ENCODE results near the gene AKAP13. TPM values are rescaled to one million over a fixed set of nuclear protein-coding genes. Genes with fewer than 3 reads are reported as not detected.

Gene AKAP13
- polyA plus RNA-seq, 1 donor from 2014 or later: 10.0 TPM

GRCh38 chr15:85495544-85495943 lies 115.1 kb downstream of the AKAP13 start:
- no peaks in the 10 kb centered on the region for H3K36me3 ChIP-seq (ENCODE audit: insufficient read depth, low read length)
- no peaks in the 10 kb centered on the region for H3K9me3 ChIP-seq (ENCODE audit: low read length)
- TF ChIP-seq TAF1 (IDR thresholded peaks at IDR 0.05; ENCODE audit: low read depth) (no peak), EP300 (conservative IDR thresholded peaks at IDR 0.05; ENCODE audit: poor library complexity, severe bottlenecking) (no peak), EZH2 (IDR thresholded peaks at IDR 0.05; ENCODE audit: borderline replicate concordance, insufficient read depth, low read length, poor library complexity, severe bottlenecking) (no peak), SMC3 (conservative IDR thresholded peaks at IDR 0.05; ENCODE audit: poor library complexity) (no peak), REST (IDR thresholded peaks at IDR 0.05; ENCODE audit: borderline replicate concordance) (no peak), CTCF (IDR thresholded peaks at IDR 0.05; ENCODE audit: poor library complexity, severe bottlenecking) (no peak), MXI1 (conservative IDR thresholded peaks at IDR 0.05; ENCODE audit: poor library complexity, severe bottlenecking) (no peak)
- H3K4me3 ChIP-seq (ENCODE audit: low read length): no peak overlapping the region
- no peak overlapping the region for H2AFZ ChIP-seq (ENCODE audit: low read depth, low read length)
- H3K27me3 ChIP-seq (ENCODE audit: insufficient read depth, low read depth, low read length): no peaks in the 10 kb centered on the region
- no peaks in the 10 kb centered on the region for H4K20me1 ChIP-seq (ENCODE audit: insufficient read depth)
- H3F3A ChIP-seq (ENCODE audit: insufficient read depth, low read length, poor library complexity, severe bottlenecking): no peaks in the 10 kb centered on the region
- H3K9ac ChIP-seq (ENCODE audit: low read length): no peak overlapping the region
- no peak overlapping the region for H3K4me2 ChIP-seq (ENCODE audit: low read length)
- H3K9me2 ChIP-seq (ENCODE audit: insufficient read depth, low read length): no peaks in the 10 kb centered on the region
- no peak overlapping the region for H3K27ac ChIP-seq (ENCODE audit: low read length)
- no peaks in the 10 kb centered on the region for H3K79me2 ChIP-seq (replicated peaks; ENCODE audit: insufficient read depth, low read length)

GRCh38 chr15:85496151-85496550 lies 115.7 kb downstream of the AKAP13 start:
- Histone ChIP-seq H3K9ac (ENCODE audit: low read length) (no peak overlapping the region), H2AFZ (ENCODE audit: low read depth, low read length) (no peak overlapping the region), H3F3A (ENCODE audit: insufficient read depth, low read length, poor library complexity, severe bottlenecking) (no peaks in the 10 kb centered on the region), H4K20me1 (ENCODE audit: insufficient read depth) (no peaks in the 10 kb centered on the region), H3K4me3 (ENCODE audit: low read length) (no peak overlapping the region), H3K27ac (ENCODE audit: low read length) (no peak overlapping the region), H3K9me2 (ENCODE audit: insufficient read depth, low read length) (no peaks in the 10 kb centered on the region), H3K36me3 (ENCODE audit: insufficient read depth, low read length) (no peaks in the 10 kb centered on the region), H3K4me2 (ENCODE audit: low read length) (no peak overlapping the region), H3K79me2 (replicated peaks; ENCODE audit: insufficient read depth, low read length) (no peaks in the 10 kb centered on the region), H3K9me3 (ENCODE audit: low read length) (no peaks in the 10 kb centered on the region), H3K27me3 (ENCODE audit: insufficient read depth, low read depth, low read length) (no peaks in the 10 kb centered on the region)
- TF ChIP-seq POLR2AphosphoS5 (IDR thresholded peaks at IDR 0.05): no peak
- no peak for TF ChIP-seq SMC3 (conservative IDR thresholded peaks at IDR 0.05; ENCODE audit: poor library complexity)
- TF ChIP-seq RAD21 (conservative IDR thresholded peaks at IDR 0.05): no peak
- no peak for TF ChIP-seq TAF1 (IDR thresholded peaks at IDR 0.05; ENCODE audit: low read depth)
- no peak for TF ChIP-seq REST (IDR thresholded peaks at IDR 0.05; ENCODE audit: borderline replicate concordance)
- TF ChIP-seq MXI1 (conservative IDR thresholded peaks at IDR 0.05; ENCODE audit: poor library complexity, severe bottlenecking): no peak
- no peak for TF ChIP-seq EZH2 (IDR thresholded peaks at IDR 0.05; ENCODE audit: borderline replicate concordance, insufficient read depth, low read length, poor library complexity, severe bottlenecking)
- no peak for TF ChIP-seq EP300 (conservative IDR thresholded peaks at IDR 0.05; ENCODE audit: poor library complexity, severe bottlenecking)
- TF ChIP-seq CTCF (IDR thresholded peaks at IDR 0.05; ENCODE audit: poor library complexity, severe bottlenecking): no peak

Measured in neural cell (in vitro differentiated cells).